ENCODE data around the gene BACH2. TPM values are rescaled to one million over a fixed set of nuclear protein-coding genes. Genes with fewer than 3 reads are reported as not detected.

BACH2 gene
- total and polyA plus RNA-seq, 9 of the 15 experiments (the other 6 are each of a cell fraction or from before 2014, with no cell fraction given) = 0.06 to 3.1 (median 0.59) TPM

GRCh38 chr6:90148867-90149266 is 147.8 kb downstream of the BACH2 start:
- POLR2A ChIA-PET = no interaction called here
- Histone ChIP-seq H3K4me3 (no peak overlapping the region), H3K9me3 (replicated peaks; ENCODE audit: control insufficient read depth, insufficient read depth, low read depth, low read length) (no peaks in the 10 kb centered on the region), H3K4me1 (replicated peaks in 1 of 2; ENCODE audit: control insufficient read depth in 2 of 2, insufficient read depth in 2 of 2, low read length in 2 of 2) (no peaks in the 10 kb centered on the region), H3K9ac (ENCODE audit: insufficient read depth in 1 of 2, low read depth in 2 of 2, low read length in 2 of 2) (no peak overlapping the region), H4K20me1 (replicated peaks; ENCODE audit: control insufficient read depth, insufficient read depth, low read length) (no peaks in the 10 kb centered on the region), H3K9me1 (ENCODE audit: control insufficient read depth, insufficient read depth, low read length) (no peaks in the 10 kb centered on the region), H3K27ac (ENCODE audit: extremely low read depth, low read depth, low read length) (no peak overlapping the region), H3K79me2 (ENCODE audit: control insufficient read depth, insufficient read depth, low read length) (no peaks in the 10 kb centered on the region), H3K36me3 (ENCODE audit: control insufficient read depth, insufficient read depth, low read length) (no peaks in the 10 kb centered on the region), H3K27me3 (ENCODE audit: control insufficient read depth in 2 of 2, insufficient read depth in 2 of 2, low read length in 2 of 2) (0 out of 5 replicates have a peak, but pooled peaks cover 0 to 8% of the 10 kb centered on the region in 2 experiments), H2AFZ (ENCODE audit: low read depth, low read length) (no peak overlapping the region), H3K4me2 (ENCODE audit: insufficient read depth, low read length) (no peak overlapping the region)
- DNase-seq (ENCODE audit: extremely low read depth in 1 of 4, low spot score in 3 of 4) (no peak), FAIRE-seq (no peak), ATAC-seq (no peak)
- intact Hi-C loops (cut with micrococcal nuclease) = no loop called here
- CTCF ChIA-PET (ENCODE audit: low intra/inter-chr PET ratio) = no interaction called here
- in situ Hi-C loops (cut with MboI) = no loop called here
- 28% methylated on average over 5 of the region's 5 CpGs for WGBS (ENCODE audit: insufficient coverage, low coverage, missing lambda C conversion rate)
- BruUV-seq (replicated peaks) = no TSS peak
- TF ChIP-seq SOX6 (IDR thresholded peaks at IDR 0.05) (no peak), HNRNPK (IDR thresholded peaks at IDR 0.05; ENCODE audit: low read depth, low read length, poor library complexity, severe bottlenecking) (no peak), ZKSCAN1 (IDR thresholded peaks at IDR 0.05; ENCODE audit: low read depth, low read length) (no peak), NCOA2 (IDR thresholded peaks at IDR 0.05; ENCODE audit: partially characterized antibody in 2 of 2) (no peak), SIN3B (IDR thresholded peaks at IDR 0.05; ENCODE audit: low read depth) (no peak), TOE1 (IDR thresholded peaks at IDR 0.05; ENCODE audit: borderline replicate concordance) (no peak), TOE1 (CRISPR knock-in tag; IDR thresholded peaks at IDR 0.05; ENCODE audit: borderline replicate concordance, low read depth) (no peak), RBFOX2 (IDR thresholded peaks at IDR 0.05; ENCODE audit: low read depth, low read length) (no peak), ELK1 (CRISPR knock-in tag; IDR thresholded peaks at IDR 0.05) (no peak), PCBP2 (IDR thresholded peaks at IDR 0.05; ENCODE audit: low read depth, low read length, poor library complexity, severe bottlenecking) (no peak)
- TF ChIP-seq, protein P1, sequence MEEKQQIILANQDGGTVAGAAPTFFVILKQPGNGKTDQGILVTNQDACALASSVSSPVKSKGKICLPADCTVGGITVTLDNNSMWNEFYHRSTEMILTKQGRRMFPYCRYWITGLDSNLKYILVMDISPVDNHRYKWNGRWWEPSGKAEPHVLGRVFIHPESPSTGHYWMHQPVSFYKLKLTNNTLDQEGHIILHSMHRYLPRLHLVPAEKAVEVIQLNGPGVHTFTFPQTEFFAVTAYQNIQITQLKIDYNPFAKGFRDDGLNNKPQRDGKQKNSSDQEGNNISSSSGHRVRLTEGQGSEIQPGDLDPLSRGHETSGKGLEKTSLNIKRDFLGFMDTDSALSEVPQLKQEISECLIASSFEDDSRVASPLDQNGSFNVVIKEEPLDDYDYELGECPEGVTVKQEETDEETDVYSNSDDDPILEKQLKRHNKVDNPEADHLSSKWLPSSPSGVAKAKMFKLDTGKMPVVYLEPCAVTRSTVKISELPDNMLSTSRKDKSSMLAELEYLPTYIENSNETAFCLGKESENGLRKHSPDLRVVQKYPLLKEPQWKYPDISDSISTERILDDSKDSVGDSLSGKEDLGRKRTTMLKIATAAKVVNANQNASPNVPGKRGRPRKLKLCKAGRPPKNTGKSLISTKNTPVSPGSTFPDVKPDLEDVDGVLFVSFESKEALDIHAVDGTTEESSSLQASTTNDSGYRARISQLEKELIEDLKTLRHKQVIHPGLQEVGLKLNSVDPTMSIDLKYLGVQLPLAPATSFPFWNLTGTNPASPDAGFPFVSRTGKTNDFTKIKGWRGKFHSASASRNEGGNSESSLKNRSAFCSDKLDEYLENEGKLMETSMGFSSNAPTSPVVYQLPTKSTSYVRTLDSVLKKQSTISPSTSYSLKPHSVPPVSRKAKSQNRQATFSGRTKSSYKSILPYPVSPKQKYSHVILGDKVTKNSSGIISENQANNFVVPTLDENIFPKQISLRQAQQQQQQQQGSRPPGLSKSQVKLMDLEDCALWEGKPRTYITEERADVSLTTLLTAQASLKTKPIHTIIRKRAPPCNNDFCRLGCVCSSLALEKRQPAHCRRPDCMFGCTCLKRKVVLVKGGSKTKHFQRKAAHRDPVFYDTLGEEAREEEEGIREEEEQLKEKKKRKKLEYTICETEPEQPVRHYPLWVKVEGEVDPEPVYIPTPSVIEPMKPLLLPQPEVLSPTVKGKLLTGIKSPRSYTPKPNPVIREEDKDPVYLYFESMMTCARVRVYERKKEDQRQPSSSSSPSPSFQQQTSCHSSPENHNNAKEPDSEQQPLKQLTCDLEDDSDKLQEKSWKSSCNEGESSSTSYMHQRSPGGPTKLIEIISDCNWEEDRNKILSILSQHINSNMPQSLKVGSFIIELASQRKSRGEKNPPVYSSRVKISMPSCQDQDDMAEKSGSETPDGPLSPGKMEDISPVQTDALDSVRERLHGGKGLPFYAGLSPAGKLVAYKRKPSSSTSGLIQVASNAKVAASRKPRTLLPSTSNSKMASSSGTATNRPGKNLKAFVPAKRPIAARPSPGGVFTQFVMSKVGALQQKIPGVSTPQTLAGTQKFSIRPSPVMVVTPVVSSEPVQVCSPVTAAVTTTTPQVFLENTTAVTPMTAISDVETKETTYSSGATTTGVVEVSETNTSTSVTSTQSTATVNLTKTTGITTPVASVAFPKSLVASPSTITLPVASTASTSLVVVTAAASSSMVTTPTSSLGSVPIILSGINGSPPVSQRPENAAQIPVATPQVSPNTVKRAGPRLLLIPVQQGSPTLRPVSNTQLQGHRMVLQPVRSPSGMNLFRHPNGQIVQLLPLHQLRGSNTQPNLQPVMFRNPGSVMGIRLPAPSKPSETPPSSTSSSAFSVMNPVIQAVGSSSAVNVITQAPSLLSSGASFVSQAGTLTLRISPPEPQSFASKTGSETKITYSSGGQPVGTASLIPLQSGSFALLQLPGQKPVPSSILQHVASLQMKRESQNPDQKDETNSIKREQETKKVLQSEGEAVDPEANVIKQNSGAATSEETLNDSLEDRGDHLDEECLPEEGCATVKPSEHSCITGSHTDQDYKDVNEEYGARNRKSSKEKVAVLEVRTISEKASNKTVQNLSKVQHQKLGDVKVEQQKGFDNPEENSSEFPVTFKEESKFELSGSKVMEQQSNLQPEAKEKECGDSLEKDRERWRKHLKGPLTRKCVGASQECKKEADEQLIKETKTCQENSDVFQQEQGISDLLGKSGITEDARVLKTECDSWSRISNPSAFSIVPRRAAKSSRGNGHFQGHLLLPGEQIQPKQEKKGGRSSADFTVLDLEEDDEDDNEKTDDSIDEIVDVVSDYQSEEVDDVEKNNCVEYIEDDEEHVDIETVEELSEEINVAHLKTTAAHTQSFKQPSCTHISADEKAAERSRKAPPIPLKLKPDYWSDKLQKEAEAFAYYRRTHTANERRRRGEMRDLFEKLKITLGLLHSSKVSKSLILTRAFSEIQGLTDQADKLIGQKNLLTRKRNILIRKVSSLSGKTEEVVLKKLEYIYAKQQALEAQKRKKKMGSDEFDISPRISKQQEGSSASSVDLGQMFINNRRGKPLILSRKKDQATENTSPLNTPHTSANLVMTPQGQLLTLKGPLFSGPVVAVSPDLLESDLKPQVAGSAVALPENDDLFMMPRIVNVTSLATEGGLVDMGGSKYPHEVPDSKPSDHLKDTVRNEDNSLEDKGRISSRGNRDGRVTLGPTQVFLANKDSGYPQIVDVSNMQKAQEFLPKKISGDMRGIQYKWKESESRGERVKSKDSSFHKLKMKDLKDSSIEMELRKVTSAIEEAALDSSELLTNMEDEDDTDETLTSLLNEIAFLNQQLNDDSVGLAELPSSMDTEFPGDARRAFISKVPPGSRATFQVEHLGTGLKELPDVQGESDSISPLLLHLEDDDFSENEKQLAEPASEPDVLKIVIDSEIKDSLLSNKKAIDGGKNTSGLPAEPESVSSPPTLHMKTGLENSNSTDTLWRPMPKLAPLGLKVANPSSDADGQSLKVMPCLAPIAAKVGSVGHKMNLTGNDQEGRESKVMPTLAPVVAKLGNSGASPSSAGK (IDR thresholded peaks at IDR 0.05) = no peak

Data from K562 (cell line).